Measurements from ENCODE around the gene MNT.

DNA sequence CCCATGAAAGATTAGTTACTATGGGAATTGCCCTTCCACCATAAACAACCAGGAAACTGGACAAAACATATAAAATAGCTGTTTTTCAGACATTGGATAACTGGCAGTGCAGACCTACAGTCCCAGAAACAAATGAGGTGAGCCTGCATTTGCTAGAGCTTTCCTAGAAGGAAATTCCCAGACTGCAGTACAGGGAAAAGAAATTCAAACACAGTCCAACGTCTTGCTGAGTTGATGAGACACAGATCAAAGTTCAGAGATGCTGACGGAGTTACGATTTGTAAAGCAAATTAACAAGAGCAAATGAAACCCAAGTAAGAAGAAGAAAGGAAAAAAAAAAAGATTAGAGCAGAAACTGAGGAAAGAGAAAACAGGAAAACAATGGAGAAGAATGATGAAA, 41.3 kb upstream of the MNT start:
- TF ChIP-seq CEBPB (IDR thresholded peaks at IDR 0.05; ENCODE audit: low read depth, low read length) (no peak), ZNF274 (IDR thresholded peaks at IDR 0.05; ENCODE audit: borderline replicate concordance, extremely low read depth, low read length) (no peak), POLR2A (IDR thresholded peaks at IDR 0.05; ENCODE audit: control extremely low read depth in 1 of 2, low read depth in 2 of 2, low read length in 2 of 2) (no peak), RBBP5 (IDR thresholded peaks at IDR 0.05; ENCODE audit: borderline replicate concordance, low read depth, low read length) (no peak), POLR2AphosphoS5 (IDR thresholded peaks at IDR 0.05; ENCODE audit: low read depth, low read length) (no peak), JUN (IDR thresholded peaks at IDR 0.05; ENCODE audit: low read depth, low read length) (no peak), CBX8 (IDR thresholded peaks at IDR 0.05; ENCODE audit: borderline replicate concordance, low read depth, low read length) (no peak), EP300 (IDR thresholded peaks at IDR 0.05; ENCODE audit: borderline replicate concordance in 1 of 2, low read depth in 2 of 2, low read length in 2 of 2) (no peak), EZH2 (IDR thresholded peaks at IDR 0.05; ENCODE audit: low read depth, low read length, severe bottlenecking) (no peak), TAF1 (IDR thresholded peaks at IDR 0.05; ENCODE audit: low read depth, low read length) (no peak), HDAC2 (IDR thresholded peaks at IDR 0.05; ENCODE audit: borderline replicate concordance in 1 of 2, low read depth in 2 of 2, low read length in 2 of 2) (no peak), CBX5 (IDR thresholded peaks at IDR 0.05; ENCODE audit: low read depth, low read length) (no peak)
- TF ChIP-seq, protein P1, sequence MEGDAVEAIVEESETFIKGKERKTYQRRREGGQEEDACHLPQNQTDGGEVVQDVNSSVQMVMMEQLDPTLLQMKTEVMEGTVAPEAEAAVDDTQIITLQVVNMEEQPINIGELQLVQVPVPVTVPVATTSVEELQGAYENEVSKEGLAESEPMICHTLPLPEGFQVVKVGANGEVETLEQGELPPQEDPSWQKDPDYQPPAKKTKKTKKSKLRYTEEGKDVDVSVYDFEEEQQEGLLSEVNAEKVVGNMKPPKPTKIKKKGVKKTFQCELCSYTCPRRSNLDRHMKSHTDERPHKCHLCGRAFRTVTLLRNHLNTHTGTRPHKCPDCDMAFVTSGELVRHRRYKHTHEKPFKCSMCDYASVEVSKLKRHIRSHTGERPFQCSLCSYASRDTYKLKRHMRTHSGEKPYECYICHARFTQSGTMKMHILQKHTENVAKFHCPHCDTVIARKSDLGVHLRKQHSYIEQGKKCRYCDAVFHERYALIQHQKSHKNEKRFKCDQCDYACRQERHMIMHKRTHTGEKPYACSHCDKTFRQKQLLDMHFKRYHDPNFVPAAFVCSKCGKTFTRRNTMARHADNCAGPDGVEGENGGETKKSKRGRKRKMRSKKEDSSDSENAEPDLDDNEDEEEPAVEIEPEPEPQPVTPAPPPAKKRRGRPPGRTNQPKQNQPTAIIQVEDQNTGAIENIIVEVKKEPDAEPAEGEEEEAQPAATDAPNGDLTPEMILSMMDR (IDR thresholded peaks at IDR 0.05; ENCODE audit: control extremely low read depth in 1 of 3, insufficient read depth in 1 of 3, low read depth in 1 of 3, low read length in 3 of 3), result no peak
- TF ChIP-seq, protein P2, sequence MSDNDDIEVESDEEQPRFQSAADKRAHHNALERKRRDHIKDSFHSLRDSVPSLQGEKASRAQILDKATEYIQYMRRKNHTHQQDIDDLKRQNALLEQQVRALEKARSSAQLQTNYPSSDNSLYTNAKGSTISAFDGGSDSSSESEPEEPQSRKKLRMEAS (IDR thresholded peaks at IDR 0.05), result no peak
